Esophagus muscularis mucosa (tissue), 3 donors: ENCODE measurements around the gene MATN3.

ENCODE experiments used
- POLR2A ChIP-seq: fragments of 450-650 bp; IDR thresholded peaks from one replicate; pipeline ENCODE4 v1.6.1; 2017; ENCODE audit warnings: antibody characterized with exemption, moderate library complexity, mild to moderate bottlenecking, low read depth
- TF ChIP-seq, protein P1 (sequence below), 3 experiments: fragments of 200-600 bp in 2 of 3; fragments of 450-650 bp in 1 of 3; sonication (generic) in 2 of 3; IDR thresholded peaks; one replicate each; pipeline ENCODE4 v1.5.1; 2017 to 2019; ENCODE audit warnings: antibody characterized with exemption in 3 of 3, mild to moderate bottlenecking in 2 of 3, moderate library complexity in 1 of 3

DNA sequence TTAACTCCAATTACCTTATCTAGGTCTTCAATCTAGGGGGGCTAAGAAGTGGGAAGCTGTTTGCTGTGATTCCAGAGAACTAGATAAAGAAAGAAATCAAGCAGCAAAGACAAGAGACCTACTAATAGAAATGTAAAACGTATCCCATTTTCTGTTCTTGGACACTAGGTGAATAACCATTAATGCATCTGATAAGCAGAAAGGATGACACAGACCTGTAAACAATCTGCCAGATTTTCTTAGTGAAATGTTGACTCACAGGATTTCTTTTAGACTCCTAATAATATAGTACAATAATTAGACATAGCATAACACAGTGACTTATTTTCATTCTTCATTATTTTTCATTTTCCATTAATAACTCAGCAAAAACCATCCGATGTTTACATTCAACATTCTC is 23.9 kb downstream of the MATN3 start:
- TF ChIP-seq, protein P1, sequence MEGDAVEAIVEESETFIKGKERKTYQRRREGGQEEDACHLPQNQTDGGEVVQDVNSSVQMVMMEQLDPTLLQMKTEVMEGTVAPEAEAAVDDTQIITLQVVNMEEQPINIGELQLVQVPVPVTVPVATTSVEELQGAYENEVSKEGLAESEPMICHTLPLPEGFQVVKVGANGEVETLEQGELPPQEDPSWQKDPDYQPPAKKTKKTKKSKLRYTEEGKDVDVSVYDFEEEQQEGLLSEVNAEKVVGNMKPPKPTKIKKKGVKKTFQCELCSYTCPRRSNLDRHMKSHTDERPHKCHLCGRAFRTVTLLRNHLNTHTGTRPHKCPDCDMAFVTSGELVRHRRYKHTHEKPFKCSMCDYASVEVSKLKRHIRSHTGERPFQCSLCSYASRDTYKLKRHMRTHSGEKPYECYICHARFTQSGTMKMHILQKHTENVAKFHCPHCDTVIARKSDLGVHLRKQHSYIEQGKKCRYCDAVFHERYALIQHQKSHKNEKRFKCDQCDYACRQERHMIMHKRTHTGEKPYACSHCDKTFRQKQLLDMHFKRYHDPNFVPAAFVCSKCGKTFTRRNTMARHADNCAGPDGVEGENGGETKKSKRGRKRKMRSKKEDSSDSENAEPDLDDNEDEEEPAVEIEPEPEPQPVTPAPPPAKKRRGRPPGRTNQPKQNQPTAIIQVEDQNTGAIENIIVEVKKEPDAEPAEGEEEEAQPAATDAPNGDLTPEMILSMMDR (IDR thresholded peaks at IDR 0.05): no peak
- TF ChIP-seq POLR2A: no peak
